ENCODE data around the gene CCDC107. TPM values are rescaled to one million over a fixed set of nuclear protein-coding genes. Genes with fewer than 3 reads are reported as not detected.

The CCDC107 gene
- total RNA-seq, 4 donors from 2014 or later, result 15.1 to 30.5 (median 21.2) TPM

DNA sequence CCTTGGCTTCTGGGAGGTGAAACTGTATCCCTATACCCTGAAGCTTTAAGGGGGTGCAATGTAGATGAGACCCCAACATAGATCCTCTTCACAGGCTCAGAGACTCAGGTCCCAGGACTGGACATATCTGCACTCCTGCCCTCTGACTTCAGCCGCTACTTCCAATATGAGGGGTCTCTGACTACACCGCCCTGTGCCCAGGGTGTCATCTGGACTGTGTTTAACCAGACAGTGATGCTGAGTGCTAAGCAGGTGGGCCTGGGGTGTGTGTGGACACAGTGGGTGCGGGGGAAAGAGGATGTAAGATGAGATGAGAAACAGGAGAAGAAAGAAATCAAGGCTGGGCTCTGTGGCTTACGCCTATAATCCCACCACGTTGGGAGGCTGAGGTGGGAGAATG, 21.0 kb downstream of the CCDC107 start:
- TF ChIP-seq CTCF (IDR thresholded peaks at IDR 0.05) (no peak), POLR2A (IDR thresholded peaks at IDR 0.05) (no peak)
- WGBS, 2 donors, result 84 to 91% methylated on average over 5 of the region's 5 CpGs
- no peak for DNase-seq (ENCODE audit: low spot score in 2 of 2)
- intact Hi-C loops (cut with DNase I; ENCODE audit: low total_unique reads), result loop anchor here (10.0 kb wide), 1 partner anchor 46 kb away; no protein-coding TSS in a partner anchor
- H3K4me3 ChIP-seq (ENCODE audit: low read depth, poor library complexity, severe bottlenecking), result no peak overlapping the region

GRCh38 chr9:35679766-35680330, 21.8 kb downstream of the CCDC107 start:
- WGBS, 2 donors, result 83 to 90% methylated on average over 8 of the region's 8 CpGs
- no peak for DNase-seq (ENCODE audit: low spot score in 2 of 2)
- H3K4me3 ChIP-seq (ENCODE audit: low read depth, poor library complexity, severe bottlenecking), result no peak overlapping the region
- TF ChIP-seq POLR2A (IDR thresholded peaks at IDR 0.05), result no peak
- TF ChIP-seq CTCF (IDR thresholded peaks at IDR 0.05), result no peak
- intact Hi-C loops (cut with DNase I; ENCODE audit: low total_unique reads), result loop anchor here (1.0 to 10.0 kb wide), 2 partner anchors 33 to 45 kb away; no protein-coding TSS in a partner anchor

DNA sequence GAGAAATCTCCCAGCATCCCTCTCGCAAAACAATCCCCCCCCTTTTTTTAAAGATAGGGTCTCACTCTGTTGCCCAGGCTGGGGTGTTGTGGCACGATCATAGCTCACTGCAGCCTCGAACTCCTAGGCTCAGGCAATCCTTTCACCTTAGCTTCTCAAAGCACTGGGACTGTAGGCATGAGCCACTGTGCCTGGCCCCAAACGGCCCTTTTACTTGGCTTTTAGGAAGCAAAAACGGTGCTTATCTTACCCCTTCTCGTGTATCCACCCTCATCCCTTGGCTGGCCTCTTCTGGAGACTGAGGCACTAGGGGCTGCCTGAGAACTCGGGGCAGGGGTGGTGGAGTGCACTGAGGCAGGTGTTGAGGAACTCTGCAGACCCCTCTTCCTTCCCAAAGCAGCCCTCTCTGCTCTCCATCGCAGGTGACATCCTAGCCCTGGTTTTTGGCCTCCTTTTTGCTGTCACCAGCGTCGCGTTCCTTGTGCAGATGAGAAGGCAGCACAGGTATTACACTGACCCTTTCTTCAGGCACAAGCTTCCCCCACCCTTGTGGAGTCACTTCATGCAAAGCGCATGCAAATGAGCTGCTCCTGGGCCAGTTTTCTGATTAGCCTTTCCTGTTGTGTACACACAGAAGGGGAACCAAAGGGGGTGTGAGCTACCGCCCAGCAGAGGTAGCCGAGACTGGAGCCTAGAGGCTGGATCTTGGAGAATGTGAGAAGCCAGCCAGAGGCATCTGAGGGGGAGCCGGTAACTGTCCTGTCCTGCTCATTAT, 22.4 kb downstream of the CCDC107 start:
- WGBS, 2 donors, result 63 to 71% methylated on average over 15 of the region's 15 CpGs
- TF ChIP-seq POLR2A (IDR thresholded peaks at IDR 0.05) (no peak), CTCF (IDR thresholded peaks at IDR 0.05) (no peak)
- intact Hi-C loops (cut with DNase I; ENCODE audit: low total_unique reads), result loop anchor here (1.0 kb wide), 1 partner anchor 33 kb away; no protein-coding TSS in a partner anchor
- H3K4me3 ChIP-seq (ENCODE audit: low read depth, poor library complexity, severe bottlenecking), result no peak overlapping the region
- DNase-seq (ENCODE audit: low spot score in 2 of 2), result no peak

GRCh38 chr9:35681341-35682002, 23.4 kb downstream of the CCDC107 start:
- H3K4me3 ChIP-seq (ENCODE audit: low read depth, poor library complexity, severe bottlenecking), result no peak overlapping the region
- WGBS, 2 donors, result 42 to 53% methylated on average over 3 of the region's 3 CpGs
- DNase-seq (ENCODE audit: low spot score in 2 of 2), result no peak
- TF ChIP-seq CTCF (IDR thresholded peaks at IDR 0.05) (no peak), POLR2A (IDR thresholded peaks at IDR 0.05) (no peak)
- intact Hi-C loops (cut with DNase I; ENCODE audit: low total_unique reads), result no loop called here

- 80 to 85% methylated on average over 6 of the region's 6 CpGs for WGBS, 2 donors
- no peak for DNase-seq (ENCODE audit: low spot score in 2 of 2)
- H3K4me3 ChIP-seq (ENCODE audit: low read depth, poor library complexity, severe bottlenecking), result no peak overlapping the region
- intact Hi-C loops (cut with DNase I; ENCODE audit: low total_unique reads), result no loop called here
- TF ChIP-seq CTCF (IDR thresholded peaks at IDR 0.05) (no peak), POLR2A (IDR thresholded peaks at IDR 0.05) (no peak)
These were observed 24.0 kb downstream of the CCDC107 start for GRCh38 chr9:35682051-35682450.
